Glomerular endothelial cell (primary cell): ENCODE measurements around the gene ZEB2. TPM values are rescaled to one million over a fixed set of nuclear protein-coding genes. Genes with fewer than 3 reads are reported as not detected.
"Not testable (repeated sequence)": the region's sequence is repeated elsewhere in the genome, so short reads cannot be mapped to it uniquely, and the experiment has no call there.

Experiments used
- DNase-seq: peaks from one replicate; pipeline ENCODE4 v3.0.0-alpha.2; 2011; ENCODE audit warnings: low read depth, low spot score; ENCODE audit errors: extremely low read depth
- total RNA-seq: library from RNA; depleted of rRNA; stranded (reverse); fragments of >200 nt; gene quantifications from 2 replicates; pipeline ENCODE4 v1.2.3, GENCODE V29; 2015

The ZEB2 gene
- total RNA-seq, 1 donor from 2014 or later: 28.2 TPM

- DNase-seq: not testable (repeated sequence)
Observed at GRCh38 chr2:144364247-144364646, 155.7 kb downstream of the ZEB2 start.

GRCh38 chr2:144362401-144362800 lies 157.5 kb downstream of the ZEB2 start:
- DNase-seq: no peak

- no peak for DNase-seq
Observed at GRCh38 chr2:144361742-144362141, 158.2 kb downstream of the ZEB2 start.

- DNase-seq: no peak
Observed at GRCh38 chr2:144359684-144360083, 160.2 kb downstream of the ZEB2 start.

GRCh38 chr2:144358979-144359541 lies 160.9 kb downstream of the ZEB2 start:
- no peak for DNase-seq

- no peak for DNase-seq
Observed at GRCh38 chr2:144358374-144358964, 161.4 kb downstream of the ZEB2 start.

- peak; percentile 92 for DNase-seq
Observed at GRCh38 chr2:144357623-144358373, 162.1 kb downstream of the ZEB2 start.

GRCh38 chr2:144356402-144356801 lies 163.5 kb downstream of the ZEB2 start:
- DNase-seq: no peak

GRCh38 chr2:144354953-144355352 lies 165.0 kb downstream of the ZEB2 start:
- no peak for DNase-seq

- no peak for DNase-seq
Observed at GRCh38 chr2:144351687-144352086, 168.2 kb downstream of the ZEB2 start.

- DNase-seq: peak; percentile 91
Observed at GRCh38 chr2:144350151-144350802, 169.6 kb downstream of the ZEB2 start.

- DNase-seq: no peak
Observed at GRCh38 chr2:144349674-144350073, 170.2 kb downstream of the ZEB2 start.

GRCh38 chr2:144348846-144349245 lies 171.1 kb downstream of the ZEB2 start:
- no peak for DNase-seq

- DNase-seq: no peak
Observed at GRCh38 chr2:144346229-144346628, 173.7 kb downstream of the ZEB2 start.

GRCh38 chr2:144343145-144343544 lies 176.8 kb downstream of the ZEB2 start:
- DNase-seq: no peak

GRCh38 chr2:144341538-144341937 lies 178.4 kb downstream of the ZEB2 start:
- DNase-seq: no peak

GRCh38 chr2:144339048-144339447 lies 180.9 kb downstream of the ZEB2 start:
- DNase-seq: no peak

GRCh38 chr2:144334551-144334950 lies 185.4 kb downstream of the ZEB2 start:
- DNase-seq: no peak
